ENCODE data around the gene USP11.
"Not testable (repeated sequence)": the region's sequence is repeated elsewhere in the genome, so short reads cannot be mapped to it uniquely, and the experiment has no call there.

The USP11 gene

DNA sequence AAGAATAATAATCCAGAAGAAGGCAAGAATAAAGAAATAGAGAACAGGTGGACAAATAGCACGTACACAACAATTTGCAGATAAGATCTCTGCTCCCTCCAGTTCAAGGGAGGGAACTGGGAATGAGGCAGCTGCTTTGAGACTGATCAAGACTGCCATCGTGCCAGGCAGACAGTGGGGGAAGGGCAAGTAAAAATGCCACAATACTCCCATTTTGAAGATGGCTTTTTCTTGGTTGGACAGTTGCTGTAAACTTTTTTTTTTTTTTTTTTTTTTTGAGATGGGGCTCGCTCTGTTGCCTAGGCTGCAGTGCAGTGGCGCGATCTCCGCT, 17.2 kb downstream of the USP11 start:
- no peak for DNase-seq

DNA sequence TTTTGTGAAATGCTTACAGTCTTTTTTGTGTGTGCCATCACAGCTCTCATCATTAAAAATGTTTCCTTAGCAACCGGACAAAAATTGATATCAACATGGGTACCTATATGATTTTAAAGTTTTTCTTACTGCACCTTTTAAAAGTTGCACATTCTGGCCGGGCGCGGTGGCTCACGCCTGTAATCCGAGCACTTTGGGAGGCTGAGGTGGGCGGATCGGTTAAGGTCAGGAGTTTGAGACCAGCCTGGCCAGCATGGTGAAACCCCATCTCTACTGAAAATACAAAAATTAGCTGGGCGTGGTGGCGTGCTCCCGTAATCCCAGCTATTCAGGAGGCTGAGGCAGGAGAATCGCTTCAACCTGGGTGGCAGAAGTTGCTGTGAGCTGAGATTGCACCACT, 24.8 kb downstream of the USP11 start:
- DNase-seq = not testable (repeated sequence)

DNA sequence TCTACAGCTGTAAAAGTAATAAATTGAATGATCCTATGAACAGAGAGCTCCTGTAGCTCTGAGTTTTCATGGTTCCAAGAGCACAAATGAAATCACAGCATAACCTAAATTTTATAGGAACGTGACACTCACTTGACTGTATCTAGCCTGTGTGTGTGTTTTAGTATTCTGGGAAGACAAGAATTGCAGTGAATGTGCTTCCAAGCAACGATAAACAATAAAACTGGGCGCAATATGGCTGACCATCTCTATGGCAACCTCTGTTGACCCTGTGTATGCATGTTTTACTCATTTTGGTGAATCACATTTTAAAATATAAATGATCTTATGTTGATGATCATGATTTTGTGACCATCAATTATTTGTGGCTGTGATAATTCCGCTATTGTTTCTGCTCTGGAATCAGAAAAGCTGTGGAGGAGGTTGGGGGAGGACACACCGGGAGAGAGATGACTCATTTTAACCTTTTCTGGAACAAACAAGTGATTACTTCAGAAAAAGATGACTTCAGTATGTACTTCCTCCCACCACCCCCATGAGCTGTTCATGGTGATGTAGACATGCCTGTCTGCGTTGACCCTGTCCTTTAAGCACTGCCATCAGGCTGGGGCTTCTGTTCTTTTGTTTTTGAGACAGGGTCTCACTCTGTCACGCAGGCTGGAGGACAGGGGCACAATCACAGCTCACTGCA, 31.8 kb downstream of the USP11 start:
- DNase-seq = no peak

DNA sequence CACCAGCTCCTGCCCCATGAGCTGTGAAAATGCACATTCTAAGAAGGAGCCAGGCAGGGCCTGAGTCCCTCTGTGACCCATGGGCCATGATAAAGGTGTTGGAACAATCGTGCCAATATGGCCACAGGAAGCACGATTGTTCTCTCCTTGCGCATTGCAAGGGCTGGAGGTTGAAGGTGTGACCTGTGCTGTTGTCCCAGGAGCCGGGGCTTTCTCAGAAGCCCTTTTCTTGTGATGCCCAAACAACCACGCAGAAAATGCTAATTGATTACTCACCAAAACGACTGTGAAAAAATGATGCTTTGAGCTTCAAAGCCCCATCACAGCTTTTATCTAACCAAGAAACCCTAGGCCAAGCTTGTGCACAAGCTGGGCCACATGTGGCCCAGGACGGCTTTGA, 33.8 kb downstream of the USP11 start:
- DNase-seq = no peak

DNA sequence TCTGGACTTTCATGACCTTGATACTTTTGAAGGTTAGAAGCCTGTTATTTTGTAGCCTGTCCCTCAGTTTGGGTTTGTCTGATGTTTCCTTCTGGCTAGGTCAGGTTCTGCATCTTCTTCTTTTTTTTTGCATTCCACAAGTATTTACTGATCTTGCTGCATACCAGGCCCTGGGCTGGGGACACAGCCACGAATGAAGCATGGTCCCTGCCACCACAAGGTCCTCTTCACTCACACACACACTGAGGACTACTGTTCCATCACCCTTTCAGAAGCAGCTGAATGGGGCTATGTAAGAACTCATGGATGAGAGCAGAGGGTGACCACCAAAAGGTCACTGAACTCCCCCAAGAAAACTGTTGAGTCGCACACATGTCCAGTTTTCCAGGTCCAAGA, 39.2 kb downstream of the USP11 start:
- no peak for DNase-seq

DNA sequence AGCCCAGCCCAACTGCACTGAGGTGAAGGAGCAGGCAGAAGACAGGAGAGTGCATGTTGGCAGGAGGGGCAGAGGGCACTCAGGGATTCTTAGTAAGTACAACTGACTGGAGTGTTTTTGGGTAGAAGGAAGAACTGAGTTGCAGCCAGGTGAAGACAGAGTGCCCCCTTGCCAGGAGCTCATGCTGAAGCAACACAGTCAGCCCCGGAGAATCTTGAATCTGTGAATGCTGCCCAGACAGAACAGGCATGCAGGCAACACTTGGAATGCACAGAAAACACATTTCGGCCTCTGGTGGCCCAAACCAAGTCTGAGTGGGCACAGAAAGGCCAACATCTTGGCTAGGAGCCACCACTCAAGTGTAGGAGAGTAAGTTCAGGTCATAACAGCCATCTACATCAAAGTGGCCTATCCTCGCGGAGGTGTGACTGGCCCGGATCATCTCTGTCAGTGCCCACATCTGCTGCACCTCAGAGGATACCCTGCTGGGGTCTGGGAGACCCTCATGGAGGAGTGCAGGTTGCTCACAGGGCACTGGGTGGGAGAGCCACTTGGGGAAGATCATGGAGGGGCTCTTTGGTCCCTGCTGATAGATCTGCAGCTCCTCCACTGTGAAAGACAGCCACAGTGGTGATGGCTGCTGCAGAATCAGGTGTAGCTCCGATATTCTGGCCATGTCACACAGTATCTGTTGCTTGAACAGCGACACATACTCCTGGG, 40.4 kb downstream of the USP11 start:
- DNase-seq = no peak

DNA sequence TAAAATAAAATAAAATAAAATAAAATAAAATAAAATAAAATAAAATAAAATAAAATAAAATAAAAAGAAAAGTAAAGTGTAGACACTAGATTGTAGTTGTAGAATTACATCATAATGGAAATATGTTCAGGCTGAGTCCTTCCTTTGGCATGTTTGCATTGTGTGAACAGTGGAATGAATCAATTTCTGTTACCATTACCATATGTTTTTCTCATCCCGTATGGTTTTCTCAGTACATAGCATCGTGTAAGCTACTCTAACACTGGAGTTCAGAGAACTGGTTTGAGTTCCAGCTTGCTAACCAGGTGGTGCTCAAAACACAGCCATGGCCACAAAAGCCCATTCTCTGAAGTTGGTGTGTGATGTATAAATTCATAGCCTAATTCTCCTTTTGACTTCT, 45.9 kb downstream of the USP11 start:
- no peak for DNase-seq

DNA sequence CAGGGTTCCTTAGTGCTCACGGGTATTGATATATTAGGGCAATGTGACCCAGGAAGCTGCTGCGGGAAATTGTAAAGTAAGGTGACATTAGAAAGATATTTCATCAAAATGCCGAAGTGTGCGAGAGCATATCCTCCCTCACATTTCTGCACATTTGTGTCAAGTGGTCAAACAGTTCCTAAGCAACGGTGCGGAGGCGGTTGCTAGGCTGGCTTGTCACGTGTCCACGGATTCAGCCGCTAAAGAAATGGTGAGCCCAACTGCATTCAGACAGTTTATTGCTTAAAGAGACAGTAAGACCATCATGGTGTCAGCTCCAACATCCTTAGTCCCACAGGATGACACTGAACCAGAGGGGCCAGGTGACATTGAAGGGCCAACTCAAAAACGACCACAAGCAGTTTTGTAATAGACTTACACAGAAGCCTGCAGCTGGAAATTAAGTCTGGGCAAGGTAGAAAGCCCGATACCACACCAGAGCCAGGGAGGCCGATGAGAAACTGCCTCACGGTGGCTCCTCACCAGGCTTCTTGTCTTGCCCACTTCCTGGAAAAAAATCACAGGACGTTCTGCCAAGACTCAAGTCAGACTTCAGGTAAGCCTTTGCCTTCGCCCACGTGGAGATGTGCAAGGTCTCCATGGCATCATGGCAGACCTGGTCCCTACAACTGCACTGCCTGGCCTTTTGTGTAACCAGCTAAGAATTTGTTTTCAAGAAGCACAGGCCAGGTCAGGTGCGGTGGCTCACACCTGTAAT, 50.4 kb downstream of the USP11 start:
- no peak for DNase-seq

DNA sequence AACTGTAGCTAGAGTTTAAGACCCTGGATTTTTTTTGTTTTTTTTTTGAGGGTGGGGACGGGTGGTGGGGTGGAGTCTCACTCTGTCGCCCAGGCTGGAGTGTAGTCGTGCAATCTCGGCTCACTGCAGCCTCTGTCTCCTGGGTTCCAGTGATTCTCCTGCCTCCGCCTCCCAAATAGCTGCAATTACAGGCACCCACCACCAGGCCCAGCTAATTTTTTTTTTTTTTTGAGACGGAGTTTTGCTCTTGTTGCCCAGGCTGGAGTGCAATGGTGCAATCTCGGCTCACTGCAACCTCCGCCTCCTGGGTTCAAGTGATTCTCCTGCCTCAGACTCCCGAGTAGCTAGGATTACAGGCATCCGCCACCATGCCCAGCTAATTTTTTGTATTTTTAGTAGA, 51.8 kb downstream of the USP11 start:
- not testable (repeated sequence) for DNase-seq

DNA sequence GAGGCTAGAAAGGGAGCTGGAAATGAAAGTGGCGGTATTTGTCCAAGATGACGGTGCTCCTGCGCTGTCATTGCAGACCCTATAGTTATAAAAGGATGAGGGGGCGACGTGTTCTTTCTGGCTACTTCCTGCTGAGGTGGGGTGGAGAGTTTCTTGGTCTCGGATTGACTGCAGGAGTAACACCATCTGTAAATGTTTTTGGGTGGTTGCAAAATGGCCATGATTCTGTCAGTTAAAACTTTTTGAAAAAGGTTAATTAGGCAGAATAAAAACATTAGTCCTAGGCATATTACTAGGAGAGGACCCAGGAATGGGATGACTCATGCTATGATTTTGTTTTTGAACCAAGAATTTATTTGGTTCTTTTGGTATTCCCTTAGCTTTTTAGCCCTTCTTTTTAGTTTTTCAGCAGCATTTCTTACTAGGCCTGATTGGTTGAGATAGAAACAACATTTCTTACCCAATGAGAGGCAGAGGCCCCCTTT, 53.1 kb downstream of the USP11 start:
- DNase-seq = no peak

DNA sequence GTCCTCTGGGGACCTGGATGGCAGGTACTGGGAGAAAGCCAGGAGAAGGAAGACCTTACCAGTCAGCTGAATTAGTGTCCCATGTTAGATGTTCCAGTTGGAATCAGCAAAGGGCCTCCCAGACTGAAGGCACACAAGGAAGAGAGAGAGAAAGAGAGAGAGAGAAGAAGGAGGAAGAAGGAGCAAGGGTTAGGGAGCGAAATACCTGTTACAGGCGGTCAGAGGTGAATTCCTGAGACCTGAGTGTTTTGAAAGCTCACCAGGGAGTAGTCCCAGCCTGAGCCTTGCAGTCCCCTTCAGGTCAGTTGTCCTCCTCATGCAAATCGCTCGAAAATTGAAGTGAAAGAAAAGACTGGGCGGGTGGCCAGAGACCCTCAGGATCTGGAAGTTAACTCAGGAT, 60.3 kb downstream of the USP11 start:
- no peak for DNase-seq

DNA sequence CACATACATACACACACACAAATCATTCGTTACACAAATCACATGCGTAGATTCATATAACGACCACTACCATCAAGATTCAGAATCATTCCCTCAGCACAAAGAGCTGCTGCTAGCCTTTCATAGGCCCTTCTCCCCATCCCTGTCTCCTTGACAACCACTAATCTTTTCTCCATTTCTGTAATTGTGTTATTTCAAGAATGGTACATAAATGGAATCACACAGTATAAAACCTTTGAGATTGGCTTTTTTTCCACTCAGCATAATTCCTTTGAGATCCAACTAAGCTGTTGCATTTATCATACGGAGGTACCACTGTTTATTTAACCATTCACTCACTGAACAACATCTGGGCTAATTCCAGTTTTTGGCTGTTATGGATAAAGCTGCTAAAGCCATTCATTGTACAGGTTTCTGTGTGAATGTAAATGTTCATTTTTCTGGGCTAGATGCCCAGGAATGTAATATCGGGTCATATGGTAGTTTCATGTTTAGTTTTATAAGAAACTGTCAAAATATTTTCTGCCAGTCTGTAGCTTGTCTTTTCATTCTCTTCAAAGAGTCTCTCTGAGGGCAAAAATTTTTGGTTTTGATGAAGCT, 64.1 kb downstream of the USP11 start:
- DNase-seq = no peak

DNA sequence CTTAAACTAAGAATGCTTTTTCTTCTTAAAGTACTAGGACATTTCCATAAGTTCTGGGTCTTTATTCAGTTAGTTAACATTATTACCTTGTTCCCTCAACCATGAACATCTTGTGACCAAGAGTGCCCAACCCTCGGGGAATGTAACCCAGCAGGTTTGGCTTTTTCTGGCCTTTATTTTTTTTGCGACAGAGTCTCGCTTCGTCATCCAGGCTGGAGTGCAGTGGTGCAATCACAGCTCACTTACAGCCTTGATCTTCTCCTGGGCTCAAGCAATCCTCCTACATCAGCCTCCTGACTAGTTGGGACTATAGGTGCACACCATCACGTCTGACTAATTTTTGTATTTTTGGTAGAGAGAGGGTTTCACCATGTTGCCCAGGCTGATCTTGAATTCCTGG, 65.1 kb downstream of the USP11 start:
- DNase-seq = no peak
